SK-N-SH (cell line): ENCODE data around the gene FA2H. TPM values are rescaled to one million over a fixed set of nuclear protein-coding genes. Genes with fewer than 3 reads are reported as not detected.
"Not testable (repeated sequence)": the region's sequence is repeated elsewhere in the genome, so short reads cannot be mapped to it uniquely, and the experiment has no call there.

ENCODE experiments used
- CTCF ChIA-PET: fragments of 300-600, 350-600 bp; formaldehyde crosslinking; extraction: SDS; loops from one replicate; lab custom pipeline; 2021; lab: Yijun Ruan, JAX
- POLR2A ChIA-PET: fragments of 350-600 bp; sonication (Branson Sonifier 250); formaldehyde crosslinking; extraction: SDS; loops from one replicate; lab custom pipeline; 2020; ENCODE audit warnings: antibody characterized with exemption, inconsistent platforms; lab: Yijun Ruan, JAX
- DNase-seq: peaks from one replicate; pipeline ENCODE4 v3.0.0; 2012
- H2AFZ ChIP-seq: fragments of 200-600 bp; sonication (generic); 2 replicates; pipeline ENCODE4 v1.8.1; 2016; ENCODE audit warnings: antibody characterized with exemption, mild to moderate bottlenecking, low read depth
- H3F3A ChIP-seq: fragments of 200-600 bp; sonication (generic); replicated peaks from 2 replicates; pipeline ENCODE3; 2016; ENCODE audit warnings: antibody characterized with exemption, mild to moderate bottlenecking; ENCODE audit not compliant: insufficient read depth
- H3K27ac ChIP-seq, 2 experiments: fragments of 200-500 bp in 1 of 2; fragments of 200-600 bp in 1 of 2; sonication (Bioruptor generic) in 1 of 2; sonication (generic), shearing (Covaris generic) in 1 of 2; 2 replicates each; pipeline versions ENCODE4 v1.5.1 to v1.6.1; 2014 to 2016; ENCODE audit warnings: low read depth in 2 of 2, inconsistent platforms in 1 of 2, low read length in 1 of 2, mild to moderate bottlenecking in 1 of 2, mixed read lengths in 1 of 2
- H3K27me3 ChIP-seq: fragments of 200-600 bp; sonication (generic), shearing (Covaris generic); 2 replicates; pipeline ENCODE4 v1.6.1; 2016; ENCODE audit warnings: mixed run types; ENCODE audit not compliant: insufficient read depth
- H3K36me3 ChIP-seq, 2 experiments: fragments of 200-500 bp in 1 of 2; fragments of 200-600 bp in 1 of 2; sonication (Bioruptor generic) in 1 of 2; sonication (generic) in 1 of 2; replicated peaks in 1 of 2; 2 replicates each; pipeline versions ENCODE3 to v1.5.1; 2014 to 2016; ENCODE audit warnings: low read length in 1 of 2, mild to moderate bottlenecking in 1 of 2; ENCODE audit not compliant: insufficient read depth in 2 of 2, control insufficient read depth in 1 of 2
- H3K4me1 ChIP-seq, 2 experiments: fragments of 200-500 bp in 1 of 2; fragments of 200-600 bp in 1 of 2; sonication (Bioruptor generic) in 1 of 2; sonication (generic), shearing (Covaris generic) in 1 of 2; 2 replicates each; pipeline versions ENCODE4 v1.5.1 to v1.6.1; 2014 to 2016; ENCODE audit warnings: low read depth in 1 of 2, low read length in 1 of 2, mixed run types in 1 of 2; ENCODE audit not compliant: insufficient read depth in 2 of 2, control insufficient read depth in 1 of 2
- H3K4me2 ChIP-seq: fragments of 200-600 bp; sonication (generic), shearing (Covaris generic); 2 replicates; pipeline ENCODE4 v1.6.1; 2017; ENCODE audit warnings: mixed run types
- H3K4me3 ChIP-seq, 2 experiments: fragments of 200-500 bp in 1 of 2; fragments of 200-600 bp in 1 of 2; sonication (Bioruptor generic) in 1 of 2; sonication (generic), shearing (Covaris generic) in 1 of 2; 2 replicates each; pipeline versions ENCODE4 v1.5.1 to v1.8.1; 2014 to 2016; ENCODE audit warnings: low read depth in 2 of 2, inconsistent platforms in 1 of 2, low read length in 1 of 2, mild to moderate bottlenecking in 1 of 2, mixed read lengths in 1 of 2, moderate library complexity in 1 of 2
- H3K79me2 ChIP-seq: fragments of 200-600 bp; sonication (generic); 2 replicates; pipeline ENCODE4 v1.8.1; 2017; ENCODE audit warnings: mild to moderate bottlenecking; ENCODE audit not compliant: insufficient read depth
- H3K9ac ChIP-seq: fragments of 200-600 bp; sonication (generic); 2 replicates; pipeline ENCODE4 v1.6.1; 2017; ENCODE audit warnings: mixed run types
- H3K9me2 ChIP-seq: fragments of 200-600 bp; sonication (generic); 2 replicates; pipeline ENCODE4 v1.6.1; 2017; ENCODE audit warnings: mixed run types
- H3K9me3 ChIP-seq: fragments of 200-600 bp; sonication (generic); 2 replicates; pipeline ENCODE4 v1.6.1; 2017; ENCODE audit warnings: mixed run types, mild to moderate bottlenecking, moderate library complexity
- H4K20me1 ChIP-seq: fragments of 200-600 bp; sonication (generic); 2 replicates; pipeline ENCODE4 v1.6.1; 2017; ENCODE audit warnings: mild to moderate bottlenecking, mixed run types; ENCODE audit not compliant: insufficient read depth
- FOSL2 ChIP-seq: IDR thresholded peaks from 2 replicates; pipeline ENCODE4 v1.4.0; 2012; ENCODE audit warnings: low read depth, mild to moderate bottlenecking, moderate library complexity, borderline replicate concordance
- FOXM1 ChIP-seq: IDR thresholded peaks from 2 replicates; pipeline ENCODE4 v1.4.0; 2012; ENCODE audit warnings: low read depth, mild to moderate bottlenecking
- GATA2 ChIP-seq: sonication (generic); formaldehyde crosslinking; IDR thresholded peaks from 2 replicates; pipeline ENCODE4 v1.5.0; 2020; ENCODE audit warnings: mild to moderate bottlenecking, missing genetic modification reagents
- MXI1 ChIP-seq: IDR thresholded peaks from 2 replicates; pipeline ENCODE4 v1.6.1; 2012; ENCODE audit warnings: mild to moderate bottlenecking, low read depth, low read length, improper control_type of control experiment
- NFIC ChIP-seq: IDR thresholded peaks from 2 replicates; pipeline ENCODE4 v1.4.0; 2012; ENCODE audit warnings: borderline replicate concordance
- NRF1 ChIP-seq: IDR thresholded peaks from 2 replicates; pipeline ENCODE4 v1.6.1; 2012; ENCODE audit warnings: low read depth, mild to moderate bottlenecking, low read length
- POLR2AphosphoS5 ChIP-seq: IDR thresholded peaks from 2 replicates; pipeline ENCODE4 v1.6.1; 2012; ENCODE audit warnings: low read depth, low read length
- RCOR1 ChIP-seq: fragments of 150-350 bp; IDR thresholded peaks from 2 replicates; pipeline ENCODE4 v1.6.1; 2017; ENCODE audit warnings: antibody characterized with exemption, low read length
- RXRA ChIP-seq: IDR thresholded peaks from 2 replicates; pipeline ENCODE4 v1.4.0; 2012; ENCODE audit warnings: low read depth, mild to moderate bottlenecking, borderline replicate concordance
- YY1 ChIP-seq: IDR thresholded peaks from 2 replicates; pipeline ENCODE4 v1.4.0; 2012; ENCODE audit warnings: low read depth, mild to moderate bottlenecking
- WGBS: methylation state at CpG from one replicate; pipeline ENCODE4 v1.1.6; 2017; ENCODE audit warnings: low lambda C conversion rate; 5-methylcytosine and 5-hydroxymethylcytosine counted together
- polyA plus RNA-seq, 3 experiments: library from polyadenylated mRNA; depleted of rRNA; stranded (reverse); fragments of >200 nt; gene quantifications; 2 replicates each; pipeline ENCODE4 v1.2.3, GENCODE V29; 2012
- TF ChIP-seq, protein P1 (sequence below): IDR thresholded peaks from 2 replicates; pipeline ENCODE4 v1.6.1; 2012; ENCODE audit warnings: mild to moderate bottlenecking, low read depth, low read length, moderate library complexity

The FA2H gene
- polyA plus RNA-seq, 1 of the 3 experiments (the other 2 are of a cell fraction), result not detected

DNA sequence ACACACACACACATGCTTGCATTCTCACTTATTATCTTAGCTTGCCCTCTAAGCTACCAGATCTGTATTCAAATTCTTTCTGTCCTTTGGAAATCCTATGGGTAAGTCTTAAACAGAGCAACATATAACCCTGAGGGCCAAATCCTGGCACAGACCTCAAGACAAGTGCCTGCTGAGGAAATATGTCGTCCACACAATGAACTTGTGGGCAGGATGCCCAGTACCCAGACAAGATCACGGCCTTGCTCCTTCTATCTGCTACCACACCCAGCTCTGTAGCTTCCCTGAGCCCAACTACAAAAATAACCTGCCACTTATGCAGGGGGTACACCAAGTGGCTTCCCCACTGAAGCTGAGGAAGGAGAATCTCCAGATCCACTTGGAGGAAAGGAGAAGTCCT lies 37.3 kb upstream of the FA2H start:
- 14% methylated on average over 2 of the region's 2 CpGs for WGBS
- no peak overlapping the region for H3K4me2 ChIP-seq
- CTCF ChIA-PET, result interaction anchor here (0.8 to 7.8 kb wide), 14 partner anchors 10 to 311 kb away, joined by 3 to 148 read pairs (median 8); partner anchors contain the start of gene FA2H
- peaks cover 6% of the 10 kb centered on the region; the same call in 1 of the 2 replicates for H3K9me3 ChIP-seq
- H3K27me3 ChIP-seq, result no peaks in the 10 kb centered on the region
- no peaks in the 10 kb centered on the region for H3F3A ChIP-seq
- H3K36me3 ChIP-seq, result no peaks in the 10 kb centered on the region
- TF ChIP-seq RXRA (no peak), RCOR1 (no peak), MXI1 (no peak), NRF1 (no peak), NFIC (no peak), FOSL2 (no peak), FOXM1 (no peak), POLR2AphosphoS5 (no peak), YY1 (no peak), GATA2 (no peak)
- TF ChIP-seq, protein P1, sequence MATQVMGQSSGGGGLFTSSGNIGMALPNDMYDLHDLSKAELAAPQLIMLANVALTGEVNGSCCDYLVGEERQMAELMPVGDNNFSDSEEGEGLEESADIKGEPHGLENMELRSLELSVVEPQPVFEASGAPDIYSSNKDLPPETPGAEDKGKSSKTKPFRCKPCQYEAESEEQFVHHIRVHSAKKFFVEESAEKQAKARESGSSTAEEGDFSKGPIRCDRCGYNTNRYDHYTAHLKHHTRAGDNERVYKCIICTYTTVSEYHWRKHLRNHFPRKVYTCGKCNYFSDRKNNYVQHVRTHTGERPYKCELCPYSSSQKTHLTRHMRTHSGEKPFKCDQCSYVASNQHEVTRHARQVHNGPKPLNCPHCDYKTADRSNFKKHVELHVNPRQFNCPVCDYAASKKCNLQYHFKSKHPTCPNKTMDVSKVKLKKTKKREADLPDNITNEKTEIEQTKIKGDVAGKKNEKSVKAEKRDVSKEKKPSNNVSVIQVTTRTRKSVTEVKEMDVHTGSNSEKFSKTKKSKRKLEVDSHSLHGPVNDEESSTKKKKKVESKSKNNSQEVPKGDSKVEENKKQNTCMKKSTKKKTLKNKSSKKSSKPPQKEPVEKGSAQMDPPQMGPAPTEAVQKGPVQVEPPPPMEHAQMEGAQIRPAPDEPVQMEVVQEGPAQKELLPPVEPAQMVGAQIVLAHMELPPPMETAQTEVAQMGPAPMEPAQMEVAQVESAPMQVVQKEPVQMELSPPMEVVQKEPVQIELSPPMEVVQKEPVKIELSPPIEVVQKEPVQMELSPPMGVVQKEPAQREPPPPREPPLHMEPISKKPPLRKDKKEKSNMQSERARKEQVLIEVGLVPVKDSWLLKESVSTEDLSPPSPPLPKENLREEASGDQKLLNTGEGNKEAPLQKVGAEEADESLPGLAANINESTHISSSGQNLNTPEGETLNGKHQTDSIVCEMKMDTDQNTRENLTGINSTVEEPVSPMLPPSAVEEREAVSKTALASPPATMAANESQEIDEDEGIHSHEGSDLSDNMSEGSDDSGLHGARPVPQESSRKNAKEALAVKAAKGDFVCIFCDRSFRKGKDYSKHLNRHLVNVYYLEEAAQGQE, result no peak
- TF ChIP-seq, all 33 proteins: peak for 0
- DNase-seq, result no peak
- H4K20me1 ChIP-seq, result no peaks in the 10 kb centered on the region
- H3K9me2 ChIP-seq, result no peaks in the 10 kb centered on the region
- H3K9ac ChIP-seq, result no peak overlapping the region
- POLR2A ChIA-PET, result no interaction called here
- H3K4me3 ChIP-seq, result no peak overlapping the region
- H3K79me2 ChIP-seq, result no peaks in the 10 kb centered on the region
- no peak overlapping the region for H3K27ac ChIP-seq
- no peak overlapping the region for H2AFZ ChIP-seq
- H3K4me1 ChIP-seq, result no peaks in the 10 kb centered on the region

DNA sequence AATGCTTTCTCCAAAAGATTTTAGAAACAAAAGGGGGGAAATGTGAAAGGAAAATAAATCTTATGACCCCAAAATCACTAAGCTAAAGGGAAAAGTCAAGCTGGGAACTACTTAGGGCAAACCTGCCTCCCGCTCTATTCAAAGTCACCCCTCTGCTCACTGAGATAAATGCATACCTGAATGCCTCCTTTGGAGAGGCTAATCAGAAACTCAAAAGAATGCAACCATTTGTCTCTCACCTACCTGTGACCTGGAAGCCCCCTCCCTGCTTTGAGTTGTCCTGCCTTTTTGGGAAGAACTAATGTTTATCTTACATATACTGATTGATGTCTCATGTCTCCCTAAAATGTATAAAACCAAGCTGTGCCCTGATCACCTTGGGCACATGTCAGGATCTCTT lies 36.6 kb upstream of the FA2H start:
- H4K20me1 ChIP-seq, H3K79me2 ChIP-seq, DNase-seq, H3K27me3 ChIP-seq, H3K36me3 ChIP-seq, POLR2A ChIA-PET, H3F3A ChIP-seq, H3K9me3 ChIP-seq, H3K4me2 ChIP-seq, H3K4me3 ChIP-seq, H3K9me2 ChIP-seq, H2AFZ ChIP-seq, H3K27ac ChIP-seq, H3K9ac ChIP-seq, H3K4me1 ChIP-seq: not testable (repeated sequence)
- CTCF ChIA-PET, result interaction anchor here (0.8 to 7.8 kb wide), 5 partner anchors 14 to 50 kb away, joined by 3 to 148 read pairs (median 3); partner anchors contain the start of gene FA2H
- 71% methylated on average over 1 of the region's 1 CpG for WGBS
